Activated naive CD4-positive, alpha-beta T cell treated with anti-CD3 and anti-CD28 coated beads, Interleukin-2, amount 50 U/mL, for 24 hours (primary cell): ENCODE results near the gene C1orf122.

Source experiments
- H3K27ac Mint-ChIP-seq: one replicate; pipeline ENCODE4 v1.8.0; 2021; ENCODE audit warnings: mild to moderate bottlenecking, mixed read lengths
- H3K27me3 Mint-ChIP-seq: one replicate; pipeline ENCODE4 v1.8.0; 2021; ENCODE audit warnings: mixed read lengths
- H3K36me3 Mint-ChIP-seq: one replicate; pipeline ENCODE4 v1.8.0; 2021; ENCODE audit warnings: mixed read lengths
- H3K4me1 Mint-ChIP-seq: one replicate; pipeline ENCODE4 v1.8.0; 2021; ENCODE audit warnings: mixed read lengths
- H3K4me3 Mint-ChIP-seq: one replicate; pipeline ENCODE4 v1.8.0; 2021; ENCODE audit warnings: mild to moderate bottlenecking, mixed read lengths
- H3K9me3 Mint-ChIP-seq: one replicate; pipeline ENCODE4 v1.8.0; 2021; ENCODE audit warnings: mixed read lengths

C1orf122 gene

GRCh38 chr1:37850352-37850955, 42.9 kb downstream of the C1orf122 start:
- H3K9me3 Mint-ChIP-seq: no peaks in the 10 kb centered on the region
- no peaks in the 10 kb centered on the region for H3K27me3 Mint-ChIP-seq
- peaks cover 57% of the 10 kb centered on the region for H3K4me1 Mint-ChIP-seq
- H3K4me3 Mint-ChIP-seq: no peak overlapping the region
- no peak overlapping the region for H3K27ac Mint-ChIP-seq
- peaks cover 8% of the 10 kb centered on the region for H3K36me3 Mint-ChIP-seq

- Mint-ChIP-seq H3K27me3 (no peaks in the 10 kb centered on the region), H3K4me1 (peaks cover 51% of the 10 kb centered on the region), H3K27ac (no peak overlapping the region), H3K4me3 (no peak overlapping the region), H3K36me3 (peaks cover 8% of the 10 kb centered on the region), H3K9me3 (no peaks in the 10 kb centered on the region)
Measured at GRCh38 chr1:37851262-37851661, 43.7 kb downstream of the C1orf122 start.

GRCh38 chr1:37851782-37852210, 44.2 kb downstream of the C1orf122 start:
- H3K4me3 Mint-ChIP-seq: no peak overlapping the region
- peaks cover 48% of the 10 kb centered on the region for H3K4me1 Mint-ChIP-seq
- H3K9me3 Mint-ChIP-seq: no peaks in the 10 kb centered on the region
- peaks cover 8% of the 10 kb centered on the region for H3K36me3 Mint-ChIP-seq
- no peaks in the 10 kb centered on the region for H3K27me3 Mint-ChIP-seq
- no peak overlapping the region for H3K27ac Mint-ChIP-seq

GRCh38 chr1:37853157-37853556, 45.6 kb downstream of the C1orf122 start:
- Mint-ChIP-seq H3K4me1 (peaks cover 53% of the 10 kb centered on the region), H3K36me3 (peaks cover 14% of the 10 kb centered on the region), H3K27ac (no peak overlapping the region), H3K9me3 (no peaks in the 10 kb centered on the region), H3K4me3 (peak overlapping the region; percentile 12), H3K27me3 (no peaks in the 10 kb centered on the region)

- Mint-ChIP-seq H3K9me3 (no peaks in the 10 kb centered on the region), H3K27ac (no peak overlapping the region), H3K36me3 (peaks cover 14% of the 10 kb centered on the region), H3K27me3 (no peaks in the 10 kb centered on the region), H3K4me1 (peaks cover 50% of the 10 kb centered on the region), H3K4me3 (no peak overlapping the region)
Measured at GRCh38 chr1:37854406-37854805, 46.8 kb downstream of the C1orf122 start.
